Naive thymus-derived CD8-positive, alpha-beta T cell (primary cell): ENCODE measurements around the gene CXCL16. TPM values are rescaled to one million over a fixed set of nuclear protein-coding genes. Genes with fewer than 3 reads are reported as not detected.
"Not testable (repeated sequence)": the region's sequence is repeated elsewhere in the genome, so short reads cannot be mapped to it uniquely, and the experiment has no call there.

Experiments
- ATAC-seq, 2 donors: fragments of 150-1000 bp; cut with Tn5 transposase in 1 of 2; sonication (Bioruptor Pico), chemical (Tn5 transposase) in 1 of 2; 1 replicate in 1 of 2; 2 replicates in 1 of 2; pipeline ENCODE4 v1.10.0; 2021; ENCODE audit warnings: mild to moderate bottlenecking in 2 of 2, moderate library complexity in 2 of 2
- POLR2A ChIA-PET: fragments of 350-600 bp; sonication (Branson Sonifier 250); formaldehyde crosslinking; loops from one replicate; lab custom pipeline; 2021; ENCODE audit warnings: antibody characterized with exemption; lab: Charles Lee
- DNase-seq, 10 donors: peaks; one replicate each; pipeline versions ENCODE4 v3.0.0 to v3.0.0-alpha.2; 2020 to 2022
- H3K27ac Mint-ChIP-seq, 10 donors: one replicate each; pipeline ENCODE4 v1.8.0; 2020 to 2022; ENCODE audit warnings: mild to moderate bottlenecking in 10 of 10, mixed read lengths in 10 of 10, moderate library complexity in 4 of 10, inconsistent platforms in 1 of 10
- H3K27me3 Mint-ChIP-seq, 5 donors: one replicate each; pipeline ENCODE4 v1.8.0; 2021 to 2022; ENCODE audit warnings: mixed read lengths in 5 of 5
- H3K36me3 Mint-ChIP-seq, 3 donors: one replicate each; pipeline ENCODE4 v1.8.0; 2020 to 2022; ENCODE audit warnings: mixed read lengths in 3 of 3, mild to moderate bottlenecking in 2 of 3, inconsistent platforms in 1 of 3
- H3K4me1 Mint-ChIP-seq, 4 donors: one replicate each; pipeline ENCODE4 v1.8.0; 2021 to 2022; ENCODE audit warnings: mixed read lengths in 4 of 4
- H3K4me3 Mint-ChIP-seq, 10 donors: one replicate each; pipeline ENCODE4 v1.8.0; 2020 to 2022; ENCODE audit warnings: mild to moderate bottlenecking in 10 of 10, mixed read lengths in 10 of 10, moderate library complexity in 6 of 10, inconsistent platforms in 1 of 10
- H3K9me3 Mint-ChIP-seq, 9 donors: one replicate each; pipeline ENCODE4 v1.8.0; 2020 to 2022; ENCODE audit warnings: mixed read lengths in 9 of 9, mild to moderate bottlenecking in 3 of 9, inconsistent platforms in 1 of 9, moderate library complexity in 1 of 9
- polyA plus RNA-seq, 3 donors: library from polyadenylated mRNA; unstranded; fragments of 300-500 nt; fragmentation: Illumina TruSeq; gene quantifications; one replicate each; pipeline ENCODE4 v1.2.3, GENCODE V29; 2021
- total RNA-seq, 8 experiments: library from RNA in 2 of 8; stranded (reverse) in 2 of 8; gene quantifications; one replicate each; pipeline ENCODE4 v1.2.3 and lab custom pipeline; 2021 to 2026

CXCL16 gene
- total and polyA plus RNA-seq, 5 experiments from 2014 or later: 2.2 to 5.9 (median 5.5) TPM

DNA sequence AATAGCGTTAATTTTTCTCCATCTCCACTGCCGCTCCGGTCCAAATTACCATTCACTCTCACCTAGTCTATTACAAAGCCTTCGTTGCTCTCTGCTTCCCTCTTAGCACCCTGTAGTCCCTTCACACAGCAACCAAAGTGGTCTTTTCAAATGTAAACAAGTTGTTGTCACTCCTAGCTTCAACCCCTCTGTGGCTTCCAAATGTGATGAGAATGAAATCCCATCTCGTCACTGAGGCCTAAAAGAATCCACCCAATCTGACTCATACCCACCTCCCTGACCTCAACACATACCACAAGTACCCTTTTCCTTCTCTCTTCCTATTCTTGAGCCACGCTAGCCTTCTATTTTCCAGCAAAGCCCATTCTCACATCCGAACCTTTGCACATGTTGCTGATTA, 33.6 kb downstream of the CXCL16 start:
- Mint-ChIP-seq H3K27me3 (no peaks in the 10 kb centered on the region), H3K36me3 (no peaks in the 10 kb centered on the region), H3K27ac (peak overlapping the region in 9 of 10 donors; percentile 27 to 88 (median 49)), H3K4me3 (peak overlapping the region in 9 of 10 donors; percentile 6 to 73 (median 54)), H3K4me1 (peaks cover 28 to 65% (median 51%) of the 10 kb centered on the region in 4 donors), H3K9me3 (no peaks in the 10 kb centered on the region)
- DNase-seq (no peak), ATAC-seq (no peak)
- POLR2A ChIA-PET: interaction anchor here (0.6 to 1.2 kb wide), 2 partner anchors 239 to 816 kb away, joined by 3 read pairs; no protein-coding TSS in a partner anchor

DNA sequence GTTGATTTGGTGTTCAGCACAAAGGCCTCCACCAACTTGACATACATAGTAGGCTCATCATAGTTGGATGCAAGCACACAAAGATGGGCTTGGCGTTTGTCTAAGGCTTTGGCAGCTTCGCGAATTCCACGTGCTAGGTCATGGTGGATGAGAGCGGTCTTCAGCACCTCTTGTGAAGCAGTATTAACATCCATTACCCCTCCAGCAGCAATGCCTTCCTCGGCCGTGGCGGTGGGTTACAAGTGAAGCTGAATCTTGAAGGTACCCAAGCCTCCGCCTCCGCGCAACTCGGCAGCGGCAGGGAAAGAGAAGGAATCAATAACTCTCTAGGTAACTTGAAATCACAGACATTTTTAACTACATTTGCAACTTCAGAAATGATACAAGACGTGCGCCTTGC, 34.7 kb downstream of the CXCL16 start:
- peak overlapping the region; percentile 61 to 93 (median 88) for H3K4me3 Mint-ChIP-seq
- POLR2A ChIA-PET: interaction anchor here (0.7 to 1.7 kb wide), 5 partner anchors 9 to 240 kb away, joined by 3 to 5 read pairs (median 4); partner anchors contain the start of gene C17orf107
- H3K27me3 Mint-ChIP-seq: no peaks in the 10 kb centered on the region
- ATAC-seq: no peak
- no peak for DNase-seq
- H3K4me1 Mint-ChIP-seq: peaks cover 28 to 67% (median 49%) of the 10 kb centered on the region in 4 donors
- H3K9me3 Mint-ChIP-seq: no peaks in the 10 kb centered on the region
- peak overlapping the region; percentile 73 to 98 (median 94) for H3K27ac Mint-ChIP-seq
- no peaks in the 10 kb centered on the region for H3K36me3 Mint-ChIP-seq

DNA sequence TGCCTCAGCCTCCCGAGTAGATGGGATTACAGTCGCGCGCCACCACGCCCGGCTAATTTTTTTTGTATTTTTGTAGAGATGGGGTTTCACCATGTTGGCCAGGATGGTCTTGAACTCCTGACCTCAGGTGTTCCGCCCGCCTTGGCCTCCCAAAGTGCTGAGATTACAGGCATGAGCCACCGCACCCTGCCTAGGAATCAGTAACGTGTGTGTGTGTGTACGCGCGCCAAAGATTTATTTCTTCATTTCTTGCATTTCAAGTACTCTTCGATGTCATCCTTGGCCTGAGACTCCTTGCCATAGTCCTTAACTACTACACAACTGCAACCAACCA, 35.2 kb downstream of the CXCL16 start:
- not testable (repeated sequence) for H3K27me3 Mint-ChIP-seq

DNA sequence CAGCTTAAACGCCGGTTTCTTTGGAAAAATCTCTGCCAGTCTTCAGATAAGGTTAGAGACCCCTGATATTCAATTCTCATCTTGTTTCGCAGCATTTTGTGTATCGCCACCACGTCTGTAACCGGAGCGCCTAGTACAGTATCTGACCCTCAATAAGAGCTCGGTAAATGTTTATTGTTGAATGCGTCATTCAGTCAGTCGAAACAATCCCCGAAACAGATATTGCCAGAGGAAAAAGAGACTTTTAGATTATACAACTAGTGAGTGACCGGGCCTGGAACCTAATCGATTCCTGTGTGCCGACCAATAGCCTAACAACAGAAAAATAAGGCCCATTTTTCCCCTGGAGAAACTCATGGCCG, 36.4 kb downstream of the CXCL16 start:
- DNase-seq (no peak), ATAC-seq (no peak)
- H3K9me3 Mint-ChIP-seq: no peaks in the 10 kb centered on the region
- POLR2A ChIA-PET: interaction anchor here (0.6 to 1.7 kb wide), 8 partner anchors 8 to 560 kb away, joined by 3 to 5 read pairs (median 4); partner anchors contain the start of gene C17orf107
- H3K4me1 Mint-ChIP-seq: peaks cover 23 to 59% (median 39%) of the 10 kb centered on the region in 4 donors
- H3K4me3 Mint-ChIP-seq: peak overlapping the region; percentile 61 to 93 (median 88)
- H3K27me3 Mint-ChIP-seq: no peaks in the 10 kb centered on the region
- H3K27ac Mint-ChIP-seq: peak overlapping the region; percentile 73 to 98 (median 94)
- peaks cover 0 to 5% (median 0%) of the 10 kb centered on the region in 3 donors for H3K36me3 Mint-ChIP-seq

More for the DNA sequence above, 35.2 kb downstream of the CXCL16 start:
- H3K4me1 Mint-ChIP-seq: peaks cover 23 to 62% (median 45%) of the 10 kb centered on the region in 4 donors
- not testable (repeated sequence) for DNase-seq, ATAC-seq, H3K9me3 Mint-ChIP-seq, H3K36me3 Mint-ChIP-seq
- POLR2A ChIA-PET: interaction anchor here (0.7 to 1.7 kb wide), 6 partner anchors 8 to 195 kb away, joined by 3 to 5 read pairs (median 4); partner anchors contain the start of gene C17orf107
- H3K4me3 Mint-ChIP-seq: peak overlapping the region; percentile 61 to 93 (median 88)
- H3K27ac Mint-ChIP-seq: peak overlapping the region; percentile 73 to 98 (median 94)

DNA sequence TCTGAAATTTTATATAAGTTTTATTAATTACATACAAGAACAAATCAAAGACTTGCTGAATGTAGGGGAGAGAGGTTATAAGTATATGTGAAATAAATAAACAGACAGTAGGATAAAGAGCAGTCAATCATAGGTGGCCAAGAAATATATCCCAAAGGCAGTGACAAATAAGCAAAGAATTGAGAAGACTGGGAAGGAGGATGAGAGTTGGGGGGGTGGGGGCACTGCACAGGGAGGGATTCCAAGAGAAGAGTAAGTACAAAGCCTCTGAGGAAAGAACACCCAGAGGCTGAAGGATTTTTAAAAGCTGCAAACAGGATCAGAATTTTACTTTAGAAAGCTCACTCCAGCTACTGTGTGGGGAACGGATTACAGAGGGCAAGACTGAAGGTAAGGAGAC, 38.6 kb downstream of the CXCL16 start:
- ATAC-seq: no peak
- H3K27ac Mint-ChIP-seq: peak overlapping the region in 9 of 10 donors; percentile 3 to 87 (median 77)
- H3K4me1 Mint-ChIP-seq: peaks cover 27 to 66% (median 48%) of the 10 kb centered on the region in 4 donors

DNA sequence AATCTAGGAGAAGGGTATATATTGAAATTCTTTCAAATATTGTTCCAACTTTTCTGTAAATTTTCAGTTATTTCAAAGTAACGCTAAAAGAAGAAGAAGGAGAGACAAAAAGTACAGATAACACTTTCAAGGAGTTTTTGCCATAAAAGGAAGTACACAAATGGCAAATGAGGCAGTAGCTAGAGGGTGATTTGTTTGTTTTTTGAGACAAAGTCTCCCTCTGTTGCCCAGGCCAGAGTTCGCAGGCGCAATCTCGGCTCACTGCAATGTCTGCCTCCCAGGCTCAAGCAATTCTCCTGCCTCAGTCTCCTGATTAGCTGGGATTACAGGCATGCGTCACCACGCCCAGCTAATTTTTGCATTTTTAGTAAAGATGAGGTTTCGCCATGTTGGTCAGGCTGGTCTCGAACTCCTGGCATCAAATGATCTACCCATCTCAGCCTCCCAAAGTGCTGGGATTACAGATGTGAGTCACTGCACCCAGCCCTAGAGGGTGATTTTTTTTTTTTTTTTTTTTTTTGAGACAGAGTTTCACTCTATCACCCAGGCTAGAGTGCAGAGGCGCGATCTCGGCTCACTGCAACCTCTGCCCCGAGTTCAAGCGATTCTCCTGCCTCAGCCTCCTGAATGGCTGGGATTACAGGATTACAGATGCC, 40.2 kb downstream of the CXCL16 start:
- ATAC-seq, H3K9me3 Mint-ChIP-seq, DNase-seq, H3K27me3 Mint-ChIP-seq, H3K4me3 Mint-ChIP-seq: not testable (repeated sequence)
- POLR2A ChIA-PET: interaction anchor here (0.7 kb wide), 1 partner anchor 9 kb away, joined by 3 read pairs; no protein-coding TSS in a partner anchor
- Mint-ChIP-seq H3K4me1 (peaks cover 24 to 56% (median 47%) of the 10 kb centered on the region in 4 donors), H3K36me3 (peaks cover 0 to 30% (median 2%) of the 10 kb centered on the region in 3 donors), H3K27ac (peak overlapping the region in 3 of 10 donors; percentile 59 to 81 (median 69))

More for the DNA sequence above, 38.6 kb downstream of the CXCL16 start:
- no peak for DNase-seq
- no peaks in the 10 kb centered on the region for H3K27me3 Mint-ChIP-seq
- H3K4me3 Mint-ChIP-seq: peak overlapping the region in 1 of 10 donors; percentile 59
- POLR2A ChIA-PET: interaction anchor here (0.6 kb wide), 3 partner anchors 9 to 66 kb away, joined by 3 to 5 read pairs (median 4); partner anchors contain the start of gene ARRB2
- peaks cover 0 to 25% (median 2%) of the 10 kb centered on the region in 3 donors for H3K36me3 Mint-ChIP-seq
- no peaks in the 10 kb centered on the region for H3K9me3 Mint-ChIP-seq

DNA sequence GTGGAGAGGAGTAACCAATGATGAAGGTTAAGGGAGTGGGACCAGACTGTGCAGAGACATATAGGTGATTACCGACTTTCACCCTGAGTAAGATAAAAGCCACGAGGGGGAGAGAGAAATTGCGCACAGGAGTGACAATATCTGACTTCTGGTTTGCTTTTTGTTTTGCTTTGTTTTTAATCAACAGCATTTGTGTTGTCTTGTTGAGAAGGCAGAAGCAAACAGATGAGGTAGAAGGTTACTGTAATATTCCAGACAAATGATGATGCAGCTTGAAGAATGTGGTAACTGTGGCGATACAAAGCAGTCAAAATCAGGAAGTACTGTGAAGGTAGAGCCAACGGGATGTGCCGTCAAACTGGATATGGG, 43.3 kb downstream of the CXCL16 start:
- Mint-ChIP-seq H3K36me3 (peaks cover 0 to 54% (median 2%) of the 10 kb centered on the region in 3 donors), H3K4me3 (peak overlapping the region in 8 of 10 donors; percentile 18 to 48 (median 29)), H3K27me3 (no peaks in the 10 kb centered on the region), H3K27ac (peak overlapping the region; percentile 12 to 91 (median 82)), H3K9me3 (no peaks in the 10 kb centered on the region), H3K4me1 (peaks cover 19 to 47% (median 33%) of the 10 kb centered on the region in 4 donors)
- POLR2A ChIA-PET: no interaction called here
- ATAC-seq (peak in 1 of 2 donors; percentile 55), DNase-seq (no peak)

DNA sequence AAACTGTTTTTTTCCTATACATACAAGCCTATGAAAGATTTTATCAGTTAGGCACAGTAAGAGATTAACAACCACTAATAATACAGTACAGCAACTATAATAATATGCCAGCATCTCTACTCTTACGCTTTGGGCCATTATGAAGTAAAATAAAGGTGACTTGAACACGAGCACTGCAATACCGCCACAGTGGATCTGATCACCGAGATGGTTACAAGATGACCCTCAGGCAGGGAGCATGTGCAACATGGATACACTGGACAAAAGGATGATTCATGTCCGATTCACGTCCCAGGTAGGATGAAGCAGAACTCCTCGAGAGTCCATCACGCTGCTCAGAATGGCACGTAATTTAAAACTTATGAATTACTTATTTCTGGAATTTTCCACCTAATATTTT, 46.3 kb downstream of the CXCL16 start:
- Mint-ChIP-seq H3K4me1 (peaks cover 34 to 56% (median 44%) of the 10 kb centered on the region in 4 donors), H3K4me3 (no peak overlapping the region), H3K9me3 (no peaks in the 10 kb centered on the region), H3K27ac (peak overlapping the region in 1 of 10 donors; percentile 6), H3K27me3 (no peaks in the 10 kb centered on the region), H3K36me3 (peaks cover 7 to 80% (median 7%) of the 10 kb centered on the region in 3 donors)
- POLR2A ChIA-PET: no interaction called here
- DNase-seq (no peak), ATAC-seq (no peak)

DNA sequence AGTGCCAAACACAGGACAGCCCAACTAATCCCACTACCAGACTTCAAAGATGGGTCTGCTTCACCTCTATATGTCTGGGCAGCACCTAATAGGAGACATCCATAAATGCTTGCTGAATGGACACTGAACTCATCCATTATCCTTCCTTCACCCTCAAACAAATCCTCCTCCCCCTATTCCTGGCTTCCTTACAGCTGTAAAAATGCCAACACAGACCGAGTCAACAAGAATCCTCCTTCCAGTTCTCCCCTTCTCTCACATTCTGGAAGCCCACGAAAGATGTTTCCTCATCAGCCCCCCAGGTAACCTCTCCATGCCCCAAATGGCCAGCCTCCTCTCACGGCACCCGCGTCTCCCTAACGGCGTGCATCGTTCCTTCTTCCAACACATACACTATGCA, 48.0 kb downstream of the CXCL16 start:
- Mint-ChIP-seq H3K36me3 (peaks cover 7 to 80% (median 10%) of the 10 kb centered on the region in 3 donors), H3K4me1 (peaks cover 32 to 62% (median 45%) of the 10 kb centered on the region in 4 donors), H3K4me3 (no peak overlapping the region), H3K27ac (peak overlapping the region in 4 of 10 donors; percentile 8 to 46 (median 24)), H3K9me3 (no peaks in the 10 kb centered on the region), H3K27me3 (no peaks in the 10 kb centered on the region)
- POLR2A ChIA-PET: interaction anchor here (0.6 kb wide), 1 partner anchor 186 kb away, joined by 5 read pairs; no protein-coding TSS in a partner anchor
- ATAC-seq (no peak), DNase-seq (no peak)

DNA sequence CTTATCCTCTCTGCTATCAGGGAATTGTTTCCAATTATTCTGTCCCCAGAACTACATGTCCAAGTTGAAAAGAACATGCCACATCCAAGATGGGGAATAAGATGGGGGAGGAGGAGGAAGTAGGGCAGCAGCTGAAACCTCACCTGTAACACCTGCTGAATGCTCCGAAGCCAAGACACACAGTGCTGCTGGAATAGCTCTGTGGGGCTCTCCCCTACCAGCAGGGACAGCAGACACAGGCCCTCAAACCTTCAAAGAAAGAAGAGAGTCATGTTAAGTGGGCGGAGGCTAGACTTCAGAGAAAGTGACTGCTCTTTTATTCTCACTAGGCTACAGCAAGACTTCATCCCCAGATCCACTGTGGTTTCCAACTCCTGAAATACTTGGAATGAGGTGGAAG, 49.0 kb downstream of the CXCL16 start:
- peaks cover 25 to 60% (median 42%) of the 10 kb centered on the region in 4 donors for H3K4me1 Mint-ChIP-seq
- POLR2A ChIA-PET: no interaction called here
- no peak overlapping the region for H3K4me3 Mint-ChIP-seq
- H3K27me3 Mint-ChIP-seq: no peaks in the 10 kb centered on the region
- no peak for DNase-seq
- peak overlapping the region in 4 of 10 donors; percentile 9 to 63 (median 30) for H3K27ac Mint-ChIP-seq
- H3K9me3 Mint-ChIP-seq: no peaks in the 10 kb centered on the region
- peaks cover 7 to 78% (median 8%) of the 10 kb centered on the region in 3 donors for H3K36me3 Mint-ChIP-seq
- no peak for ATAC-seq

DNA sequence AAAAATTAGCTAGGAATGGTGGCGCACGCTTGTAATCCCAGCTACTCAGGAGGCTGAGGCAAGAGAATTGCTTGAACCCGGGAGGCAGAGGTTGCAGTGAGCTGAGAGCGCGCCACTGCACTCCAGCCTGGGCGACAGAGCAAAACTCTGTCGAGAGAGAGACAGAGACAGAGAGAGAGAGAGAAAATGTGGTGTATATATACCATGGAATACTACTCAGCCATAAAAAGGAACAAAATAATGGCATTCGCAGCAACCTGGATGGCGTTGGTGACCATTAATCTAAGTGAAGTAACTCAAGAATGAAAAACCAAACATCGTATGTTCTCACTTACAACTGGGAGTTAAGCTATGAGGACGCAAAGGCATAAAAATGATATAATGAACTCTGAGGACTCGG, 49.9 kb downstream of the CXCL16 start:
- peak overlapping the region in 2 of 10 donors; percentile 74 to 80 for H3K27ac Mint-ChIP-seq
- POLR2A ChIA-PET: interaction anchor here (0.6 kb wide), 1 partner anchor 721 kb away, joined by 3 read pairs; no protein-coding TSS in a partner anchor

DNA sequence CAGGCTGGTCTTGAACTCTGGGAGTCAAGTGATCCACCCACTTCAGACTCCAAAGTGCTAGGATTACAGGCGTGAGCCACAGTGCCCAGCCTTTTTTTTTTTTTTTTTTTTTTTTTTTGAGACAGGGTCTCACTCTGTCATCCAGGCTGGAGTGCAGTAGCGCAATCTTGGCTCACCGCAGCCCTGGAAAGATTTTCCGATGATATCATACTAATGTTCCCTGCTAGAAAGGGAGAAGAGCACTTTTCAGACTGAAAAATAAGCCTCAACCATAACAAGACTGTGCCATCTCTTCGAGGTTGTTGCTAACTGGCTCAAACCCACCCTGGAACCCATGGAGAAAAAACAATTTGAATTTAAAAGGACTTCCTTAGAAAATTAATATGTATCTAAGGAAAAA, 56.0 kb downstream of the CXCL16 start:
- ATAC-seq, DNase-seq, POLR2A ChIA-PET, H3K27ac Mint-ChIP-seq, H3K4me3 Mint-ChIP-seq, H3K9me3 Mint-ChIP-seq, H3K27me3 Mint-ChIP-seq: not testable (repeated sequence)
- peaks cover under 1 to 89% (median 20%) of the 10 kb centered on the region in 3 donors for H3K36me3 Mint-ChIP-seq
- peaks cover 8 to 30% (median 21%) of the 10 kb centered on the region in 4 donors for H3K4me1 Mint-ChIP-seq

More for the DNA sequence above, 49.9 kb downstream of the CXCL16 start:
- not testable (repeated sequence) for ATAC-seq, H3K9me3 Mint-ChIP-seq, H3K27me3 Mint-ChIP-seq, H3K4me3 Mint-ChIP-seq, DNase-seq
- H3K36me3 Mint-ChIP-seq: peaks cover 7 to 85% (median 11%) of the 10 kb centered on the region in 3 donors
- peaks cover 25 to 65% (median 45%) of the 10 kb centered on the region in 4 donors for H3K4me1 Mint-ChIP-seq
